H9 (cell line): ENCODE results near the gene LHX4. TPM values are rescaled to one million over a fixed set of nuclear protein-coding genes. Genes with fewer than 3 reads are reported as not detected.

Source experiments
- DNase-seq: peaks from one replicate; pipeline ENCODE4 v3.0.0-alpha.2; 2017
- H2AFZ ChIP-seq: one replicate; pipeline ENCODE4 v1.6.1; 2013; ENCODE audit warnings: mild to moderate bottlenecking, low read length, control low read depth, moderate library complexity
- H2AK5ac ChIP-seq: 2 replicates; pipeline ENCODE4 v1.6.1; 2013; ENCODE audit warnings: low read length, control low read depth, mixed read lengths; ENCODE audit not compliant: insufficient read length
- H2BK120ac ChIP-seq: one replicate; pipeline ENCODE4 v1.6.1; 2013; ENCODE audit warnings: low read depth, mild to moderate bottlenecking, low read length, control low read depth, inconsistent platforms; ENCODE audit not compliant: poor library complexity, severe bottlenecking
- H2BK12ac ChIP-seq: 2 replicates; pipeline ENCODE4 v1.6.1; 2013; ENCODE audit warnings: low read length, control low read depth, mixed read lengths, low read depth; ENCODE audit not compliant: insufficient read length
- H2BK15ac ChIP-seq: 2 replicates; pipeline ENCODE4 v1.6.1; 2013; ENCODE audit warnings: low read depth, low read length, control low read depth
- H2BK20ac ChIP-seq: one replicate; pipeline ENCODE4 v1.6.1; 2013; ENCODE audit warnings: low read depth, mild to moderate bottlenecking, low read length, control low read depth, inconsistent platforms; ENCODE audit not compliant: poor library complexity, severe bottlenecking
- H2BK5ac ChIP-seq: 2 replicates; pipeline ENCODE4 v1.6.1; 2013; ENCODE audit warnings: low read length, control low read depth, mixed read lengths; ENCODE audit not compliant: insufficient read length
- H3K14ac ChIP-seq: 2 replicates; pipeline ENCODE4 v1.6.1; 2013; ENCODE audit warnings: low read length, control low read depth; ENCODE audit not compliant: insufficient read depth
- H3K18ac ChIP-seq: 2 replicates; pipeline ENCODE4 v1.6.1; 2013; ENCODE audit warnings: low read depth, mild to moderate bottlenecking, mixed read lengths, low read length, control low read depth; ENCODE audit not compliant: insufficient read length
- H3K23ac ChIP-seq: 2 replicates; pipeline ENCODE4 v1.6.1; 2013; ENCODE audit warnings: low read length, control low read depth, mixed read lengths, low read depth; ENCODE audit not compliant: insufficient read length
- H3K23me2 ChIP-seq: 2 replicates; pipeline ENCODE4 v1.6.1; 2013; ENCODE audit warnings: low read depth, mild to moderate bottlenecking, mixed read lengths, low read length, control low read depth; ENCODE audit not compliant: insufficient read length, poor library complexity, severe bottlenecking
- H3K27ac ChIP-seq: 2 replicates; pipeline ENCODE4 v1.5.1; 2013; ENCODE audit warnings: low read length, control low read depth, mixed read lengths, low read depth; ENCODE audit not compliant: insufficient read length
- H3K27me3 ChIP-seq: 2 replicates; pipeline ENCODE4 v1.6.1; 2013; ENCODE audit warnings: low read length, control low read depth, inconsistent platforms; ENCODE audit not compliant: insufficient read depth
- H3K4ac ChIP-seq: 2 replicates; pipeline ENCODE4 v1.6.1; 2013; ENCODE audit warnings: low read depth, mild to moderate bottlenecking, control low read depth, inconsistent platforms, low read length, moderate library complexity
- H3K4me1 ChIP-seq: 2 replicates; pipeline ENCODE4 v1.6.1; 2013; ENCODE audit warnings: low read length, control low read depth, inconsistent platforms; ENCODE audit not compliant: insufficient read depth
- H3K4me2 ChIP-seq: 2 replicates; pipeline ENCODE4 v1.6.1; 2013; ENCODE audit warnings: low read length, control low read depth, mixed read lengths; ENCODE audit not compliant: insufficient read length, insufficient read depth
- H3K56ac ChIP-seq: 2 replicates; pipeline ENCODE4 v1.6.1; 2013; ENCODE audit warnings: low read depth, mild to moderate bottlenecking, mixed read lengths, low read length, control low read depth; ENCODE audit not compliant: insufficient read length
- H3K79me1 ChIP-seq: 2 replicates; pipeline ENCODE4 v1.6.1; 2013; ENCODE audit warnings: low read depth, mild to moderate bottlenecking, moderate library complexity, low read length, control low read depth, inconsistent platforms; ENCODE audit not compliant: insufficient read depth, poor library complexity, severe bottlenecking
- H3K79me2 ChIP-seq: 2 replicates; pipeline ENCODE4 v1.6.1; 2013; ENCODE audit warnings: low read length, control low read depth, inconsistent platforms; ENCODE audit not compliant: insufficient read depth
- H3K9ac ChIP-seq: 2 replicates; pipeline ENCODE4 v1.6.1; 2013; ENCODE audit warnings: low read length, control low read depth, mixed read lengths; ENCODE audit not compliant: insufficient read length; ENCODE audit errors: extremely low read depth
- H3K9me3 ChIP-seq: one replicate; pipeline ENCODE4 v1.6.1; 2013; ENCODE audit warnings: low read depth, low read length, inconsistent platforms; ENCODE audit not compliant: control insufficient read depth
- H3T11ph ChIP-seq: one replicate; pipeline ENCODE4 v1.6.1; 2013; ENCODE audit warnings: mild to moderate bottlenecking, low read length, control low read depth, inconsistent platforms
- H4K20me1 ChIP-seq: one replicate; pipeline ENCODE4 v1.6.1; 2013; ENCODE audit not compliant: control insufficient read depth, insufficient read length, insufficient read depth
- H4K5ac ChIP-seq: 2 replicates; pipeline ENCODE4 v1.6.1; 2013; ENCODE audit warnings: low read depth, mild to moderate bottlenecking, mixed read lengths, low read length, control low read depth; ENCODE audit not compliant: insufficient read length
- H4K8ac ChIP-seq: replicated peaks from 2 replicates; pipeline ENCODE4 v1.6.1; 2013; ENCODE audit warnings: low read length, control low read depth, mixed read lengths, low read depth; ENCODE audit not compliant: insufficient read length
- H4K91ac ChIP-seq: 2 replicates; pipeline ENCODE4 v1.6.1; 2013; ENCODE audit warnings: low read depth, mild to moderate bottlenecking, moderate library complexity, mixed read lengths, low read length, control low read depth; ENCODE audit not compliant: insufficient read length
- H3K27ac Mint-ChIP-seq, 3 experiments: 2 replicates in 2 of 3; 3 replicates in 1 of 3; pipeline ENCODE4 v1.8.0; 2020 to 2021; ENCODE audit warnings: mixed read lengths in 3 of 3, mild to moderate bottlenecking in 1 of 3, moderate library complexity in 1 of 3
- H3K27me3 Mint-ChIP-seq: 2 replicates; pipeline ENCODE4 v1.8.0; 2021; ENCODE audit warnings: low read depth, mild to moderate bottlenecking, moderate library complexity, mixed read lengths
- H3K36me3 Mint-ChIP-seq, 3 experiments: 2 replicates in 2 of 3; 3 replicates in 1 of 3; pipeline ENCODE4 v1.8.0; 2020 to 2021; ENCODE audit warnings: low read depth in 3 of 3, mixed read lengths in 3 of 3; ENCODE audit not compliant: insufficient read depth in 1 of 3
- H3K4me1 Mint-ChIP-seq, 2 experiments: 2 replicates each; pipeline ENCODE4 v1.8.0; 2020; ENCODE audit warnings: mixed read lengths in 2 of 2
- H3K4me3 Mint-ChIP-seq, 2 experiments: 2 replicates in 1 of 2; 3 replicates in 1 of 2; pipeline ENCODE4 v1.8.0; 2020 to 2021; ENCODE audit warnings: mild to moderate bottlenecking in 2 of 2, mixed read lengths in 2 of 2, moderate library complexity in 1 of 2
- H3K9me3 Mint-ChIP-seq, 2 experiments: 2 replicates in 1 of 2; 3 replicates in 1 of 2; pipeline ENCODE4 v1.8.0; 2020; ENCODE audit warnings: mild to moderate bottlenecking in 2 of 2, mixed read lengths in 2 of 2, moderate library complexity in 1 of 2
- CTCF ChIP-seq: fragments of 200-600 bp; sonication (generic); conservative IDR thresholded peaks from 3 replicates; pipeline ENCODE4 v1.8.0; 2021; ENCODE audit warnings: antibody characterized with exemption, mild to moderate bottlenecking
- WGBS: extraction: QIAGEN DNeasy Blood & Tissue Kit; methylation state at CpG from one replicate; pipeline ENCODE4 v1.1.7; 2013; ENCODE audit warnings: missing lambda C conversion rate, low lambda C conversion rate, mixed read lengths; ENCODE audit not compliant: insufficient read length; ENCODE audit errors: extremely low coverage; 5-methylcytosine and 5-hydroxymethylcytosine counted together
- total RNA-seq: library from RNA; stranded (reverse); gene quantifications from 2 replicates; pipeline ENCODE4 v1.2.1, GENCODE V29; 2021

LHX4 gene
- total RNA-seq, 1 experiment from 2014 or later, result 1.9 TPM

DNA sequence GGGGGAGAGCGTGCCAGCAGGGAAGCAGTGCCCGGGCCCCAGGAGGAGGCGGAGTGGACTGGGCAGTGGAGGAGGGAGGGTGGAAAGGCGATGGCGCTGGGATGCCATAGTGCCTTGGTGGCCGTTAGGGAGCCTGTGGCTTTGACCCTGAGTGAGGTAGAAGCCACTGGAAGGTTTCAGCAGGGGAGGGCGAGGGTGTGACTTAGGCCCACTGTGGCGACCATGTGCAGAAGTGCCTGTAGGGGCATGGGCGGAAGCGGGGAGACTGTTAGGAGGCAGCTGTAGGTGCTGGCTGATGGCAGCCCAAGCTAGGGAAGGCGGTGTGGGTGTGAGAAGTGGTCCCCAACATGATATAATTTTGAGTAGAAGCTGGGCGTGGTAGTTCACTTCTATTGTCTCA is 28.2 kb downstream of the LHX4 start:
- Histone ChIP-seq H3K79me2 (no peaks in the 10 kb centered on the region), H3K23me2 (no peaks in the 10 kb centered on the region), H3T11ph (no peak overlapping the region), H3K4me2 (no peak overlapping the region), H4K8ac (no peak overlapping the region), H3K27ac (no peak overlapping the region), H3K4me1 (no peaks in the 10 kb centered on the region; the same call in 1 of the 2 replicates), H3K9ac (no peak overlapping the region), H4K20me1 (no peaks in the 10 kb centered on the region), H4K5ac (no peak overlapping the region), H2BK20ac (no peak overlapping the region), H4K91ac (no peak overlapping the region), H3K79me1 (no peaks in the 10 kb centered on the region), H3K14ac (no peak overlapping the region; the same call in 1 of the 2 replicates), H2BK15ac (no peak overlapping the region), H3K9me3 (no peaks in the 10 kb centered on the region), H2AK5ac (no peak overlapping the region), H2BK120ac (no peak overlapping the region), H3K4ac (no peak overlapping the region), H3K18ac (no peak overlapping the region), H2AFZ (no peak overlapping the region), H3K23ac (no peak overlapping the region), H3K56ac (no peak overlapping the region), H2BK5ac (no peak overlapping the region), H3K27me3 (no peaks in the 10 kb centered on the region; the same call in 1 of the 2 replicates), H2BK12ac (no peak overlapping the region)
- DNase-seq, result no peak
- peak overlapping the region in 1 of 2 experiments; percentile 21; a peak in 1 of 5 replicates for H3K4me3 Mint-ChIP-seq
- WGBS, result no CpG with 5 or more reads among the region's 12 CpGs
- no peak for TF ChIP-seq CTCF
- peaks cover 6% of the 10 kb centered on the region for H3K27me3 Mint-ChIP-seq
- no peak overlapping the region for H3K27ac Mint-ChIP-seq
- no peaks in the 10 kb centered on the region for H3K9me3 Mint-ChIP-seq
- peaks cover 0 to 1% (median 0%) of the 10 kb centered on the region in 3 experiments; a peak in 1 of 7 replicates for H3K36me3 Mint-ChIP-seq
- H3K4me1 Mint-ChIP-seq, result peaks cover 17 to 35% of the 10 kb centered on the region in 2 experiments
